ENCODE data around the gene GRM2.

DNA sequence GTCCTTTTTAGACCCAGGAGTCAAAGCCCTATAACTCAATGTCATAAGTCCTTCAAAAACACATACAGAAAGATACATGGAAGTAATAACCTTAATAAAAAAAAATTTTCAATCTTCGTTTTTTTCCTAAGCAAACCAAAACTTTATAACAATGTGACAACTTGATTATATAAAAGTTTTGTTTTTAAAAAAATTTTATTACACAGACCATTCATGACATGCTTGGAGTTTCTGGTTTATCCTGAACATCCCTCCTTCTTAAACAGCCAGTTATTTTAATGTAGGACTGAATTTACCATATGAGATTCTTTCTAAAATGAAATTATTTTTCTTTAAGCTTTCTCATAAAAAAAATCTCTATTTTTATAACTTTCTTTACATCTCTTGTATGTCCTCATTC lies 41.5 kb downstream of the GRM2 start:
- TF ChIP-seq, protein P1, sequence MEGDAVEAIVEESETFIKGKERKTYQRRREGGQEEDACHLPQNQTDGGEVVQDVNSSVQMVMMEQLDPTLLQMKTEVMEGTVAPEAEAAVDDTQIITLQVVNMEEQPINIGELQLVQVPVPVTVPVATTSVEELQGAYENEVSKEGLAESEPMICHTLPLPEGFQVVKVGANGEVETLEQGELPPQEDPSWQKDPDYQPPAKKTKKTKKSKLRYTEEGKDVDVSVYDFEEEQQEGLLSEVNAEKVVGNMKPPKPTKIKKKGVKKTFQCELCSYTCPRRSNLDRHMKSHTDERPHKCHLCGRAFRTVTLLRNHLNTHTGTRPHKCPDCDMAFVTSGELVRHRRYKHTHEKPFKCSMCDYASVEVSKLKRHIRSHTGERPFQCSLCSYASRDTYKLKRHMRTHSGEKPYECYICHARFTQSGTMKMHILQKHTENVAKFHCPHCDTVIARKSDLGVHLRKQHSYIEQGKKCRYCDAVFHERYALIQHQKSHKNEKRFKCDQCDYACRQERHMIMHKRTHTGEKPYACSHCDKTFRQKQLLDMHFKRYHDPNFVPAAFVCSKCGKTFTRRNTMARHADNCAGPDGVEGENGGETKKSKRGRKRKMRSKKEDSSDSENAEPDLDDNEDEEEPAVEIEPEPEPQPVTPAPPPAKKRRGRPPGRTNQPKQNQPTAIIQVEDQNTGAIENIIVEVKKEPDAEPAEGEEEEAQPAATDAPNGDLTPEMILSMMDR (conservative IDR thresholded peaks at IDR 0.05 in 1 of 2, IDR thresholded peaks at IDR 0.05 in 1 of 2; ENCODE audit: low read depth in 1 of 2, low read length in 2 of 2) = no peak
- no peak for TF ChIP-seq EZH2 (IDR thresholded peaks at IDR 0.05; ENCODE audit: low read length, missing control alignments)

Measured in fibroblast of lung (primary cell).